ENCODE measurements around the gene SMPD3. TPM values are rescaled to one million over a fixed set of nuclear protein-coding genes. Genes with fewer than 3 reads are reported as not detected.
A peak's percentile ranks its signal among the peaks of the same experiment; 100 is the strongest.

Gene SMPD3
- total and polyA plus RNA-seq, 4 donors = 12.7 to 44.7 (median 29.3) TPM

GRCh38 chr16:68369697-68370580 is 78.4 kb downstream of the SMPD3 start:
- peaks cover 63% of the 10 kb centered on the region for H3K36me3 ChIP-seq (ENCODE audit: control insufficient read depth, insufficient read depth, low read length)

GRCh38 chr16:68369168-68369567 is 79.1 kb downstream of the SMPD3 start:
- Histone ChIP-seq H3K27ac (ENCODE audit: low read depth, low read length) (no peak overlapping the region), H3K4me1 (ENCODE audit: control insufficient read depth, insufficient read depth, low read length) (peaks cover 48% of the 10 kb centered on the region), H3K36me3 (ENCODE audit: control insufficient read depth, insufficient read depth, low read length) (peaks cover 62% of the 10 kb centered on the region), H3K27me3 (ENCODE audit: control insufficient read depth, insufficient read depth, low read length) (no peaks in the 10 kb centered on the region), H3K4me3 (ENCODE audit: low read depth, low read length) (no peak overlapping the region), H3K9me3 (ENCODE audit: control insufficient read depth, insufficient read depth, low read length) (no peaks in the 10 kb centered on the region)
- no CpG with 5 or more reads among the region's 4 CpGs for WGBS (ENCODE audit: insufficient coverage)
- DNase-seq (ENCODE audit: low read depth in 4 of 6, low spot score in 6 of 6) = no peak

More at GRCh38 chr16:68369697-68370580, 78.4 kb downstream of the SMPD3 start:
- DNase-seq (ENCODE audit: low read depth in 4 of 6, low spot score in 6 of 6) = peak in 1 of 6 donors; percentile 62
- no peaks in the 10 kb centered on the region for H3K27me3 ChIP-seq (ENCODE audit: control insufficient read depth, insufficient read depth, low read length)
- 71% methylated on average over 18 of the region's 23 CpGs for WGBS (ENCODE audit: insufficient coverage)
- H3K4me3 ChIP-seq (ENCODE audit: low read depth, low read length) = no peak overlapping the region
- peaks cover 47% of the 10 kb centered on the region for H3K4me1 ChIP-seq (ENCODE audit: control insufficient read depth, insufficient read depth, low read length)
- no peaks in the 10 kb centered on the region for H3K9me3 ChIP-seq (ENCODE audit: control insufficient read depth, insufficient read depth, low read length)
- H3K27ac ChIP-seq (ENCODE audit: low read depth, low read length) = no peak overlapping the region

GRCh38 chr16:68368301-68368888 is 79.9 kb downstream of the SMPD3 start:
- Histone ChIP-seq H3K9me3 (ENCODE audit: control insufficient read depth, insufficient read depth, low read length) (no peaks in the 10 kb centered on the region), H3K27ac (ENCODE audit: low read depth, low read length) (no peak overlapping the region), H3K4me1 (ENCODE audit: control insufficient read depth, insufficient read depth, low read length) (peaks cover 54% of the 10 kb centered on the region), H3K36me3 (ENCODE audit: control insufficient read depth, insufficient read depth, low read length) (peaks cover 65% of the 10 kb centered on the region), H3K4me3 (ENCODE audit: low read depth, low read length) (no peak overlapping the region), H3K27me3 (ENCODE audit: control insufficient read depth, insufficient read depth, low read length) (no peaks in the 10 kb centered on the region)
- 75% methylated on average over 12 of the region's 12 CpGs for WGBS (ENCODE audit: insufficient coverage)
- no peak for DNase-seq (ENCODE audit: low read depth in 4 of 6, low spot score in 6 of 6)

GRCh38 chr16:68367891-68368290 is 80.4 kb downstream of the SMPD3 start:
- H3K9me3 ChIP-seq (ENCODE audit: control insufficient read depth, insufficient read depth, low read length) = no peaks in the 10 kb centered on the region
- H3K27ac ChIP-seq (ENCODE audit: low read depth, low read length) = no peak overlapping the region
- H3K4me1 ChIP-seq (ENCODE audit: control insufficient read depth, insufficient read depth, low read length) = peaks cover 59% of the 10 kb centered on the region
- H3K27me3 ChIP-seq (ENCODE audit: control insufficient read depth, insufficient read depth, low read length) = no peaks in the 10 kb centered on the region
- peaks cover 70% of the 10 kb centered on the region for H3K36me3 ChIP-seq (ENCODE audit: control insufficient read depth, insufficient read depth, low read length)
- H3K4me3 ChIP-seq (ENCODE audit: low read depth, low read length) = no peak overlapping the region
- 88% methylated on average over 13 of the region's 14 CpGs for WGBS (ENCODE audit: insufficient coverage)
- DNase-seq (ENCODE audit: low read depth in 4 of 6, low spot score in 6 of 6) = no peak

- no peak overlapping the region for H3K27ac ChIP-seq (ENCODE audit: low read depth, low read length)
- H3K4me1 ChIP-seq (ENCODE audit: control insufficient read depth, insufficient read depth, low read length) = peaks cover 61% of the 10 kb centered on the region
- no peaks in the 10 kb centered on the region for H3K27me3 ChIP-seq (ENCODE audit: control insufficient read depth, insufficient read depth, low read length)
- no peaks in the 10 kb centered on the region for H3K9me3 ChIP-seq (ENCODE audit: control insufficient read depth, insufficient read depth, low read length)
- DNase-seq (ENCODE audit: low read depth in 4 of 6, low spot score in 6 of 6) = peak in 1 of 6 donors; percentile 11
- H3K4me3 ChIP-seq (ENCODE audit: low read depth, low read length) = no peak overlapping the region
- WGBS (ENCODE audit: insufficient coverage) = 80% methylated on average over 17 of the region's 20 CpGs
- H3K36me3 ChIP-seq (ENCODE audit: control insufficient read depth, insufficient read depth, low read length) = peaks cover 71% of the 10 kb centered on the region
Observed at GRCh38 chr16:68367440-68367839, 80.9 kb downstream of the SMPD3 start.

- peaks cover 72% of the 10 kb centered on the region for H3K36me3 ChIP-seq (ENCODE audit: control insufficient read depth, insufficient read depth, low read length)
- H3K27me3 ChIP-seq (ENCODE audit: control insufficient read depth, insufficient read depth, low read length) = no peaks in the 10 kb centered on the region
- H3K4me3 ChIP-seq (ENCODE audit: low read depth, low read length) = no peak overlapping the region
- H3K27ac ChIP-seq (ENCODE audit: low read depth, low read length) = no peak overlapping the region
- 26% methylated on average over 13 of the region's 13 CpGs for WGBS (ENCODE audit: insufficient coverage)
- H3K4me1 ChIP-seq (ENCODE audit: control insufficient read depth, insufficient read depth, low read length) = peaks cover 66% of the 10 kb centered on the region
- no peaks in the 10 kb centered on the region for H3K9me3 ChIP-seq (ENCODE audit: control insufficient read depth, insufficient read depth, low read length)
- DNase-seq (ENCODE audit: low read depth in 4 of 6, low spot score in 6 of 6) = peak in 3 of 6 donors; percentile 47 to 85 (median 65)
Observed at GRCh38 chr16:68367030-68367429, 81.3 kb downstream of the SMPD3 start.

- H3K9me3 ChIP-seq (ENCODE audit: control insufficient read depth, insufficient read depth, low read length) = no peaks in the 10 kb centered on the region
- H3K4me3 ChIP-seq (ENCODE audit: low read depth, low read length) = no peak overlapping the region
- WGBS (ENCODE audit: insufficient coverage) = 76% methylated on average over 8 of the region's 8 CpGs
- no peak for DNase-seq (ENCODE audit: low read depth in 4 of 6, low spot score in 6 of 6)
- no peak overlapping the region for H3K27ac ChIP-seq (ENCODE audit: low read depth, low read length)
- H3K27me3 ChIP-seq (ENCODE audit: control insufficient read depth, insufficient read depth, low read length) = no peaks in the 10 kb centered on the region
- peaks cover 75% of the 10 kb centered on the region for H3K4me1 ChIP-seq (ENCODE audit: control insufficient read depth, insufficient read depth, low read length)
- H3K36me3 ChIP-seq (ENCODE audit: control insufficient read depth, insufficient read depth, low read length) = peaks cover 72% of the 10 kb centered on the region
Observed at GRCh38 chr16:68366062-68366461, 82.2 kb downstream of the SMPD3 start.

GRCh38 chr16:68365167-68365817 is 83.0 kb downstream of the SMPD3 start:
- H3K4me3 ChIP-seq (ENCODE audit: low read depth, low read length) = no peak overlapping the region
- DNase-seq (ENCODE audit: low read depth in 4 of 6, low spot score in 6 of 6) = no peak
- peaks cover 78% of the 10 kb centered on the region for H3K4me1 ChIP-seq (ENCODE audit: control insufficient read depth, insufficient read depth, low read length)
- H3K27ac ChIP-seq (ENCODE audit: low read depth, low read length) = no peak overlapping the region
- H3K36me3 ChIP-seq (ENCODE audit: control insufficient read depth, insufficient read depth, low read length) = peaks cover 73% of the 10 kb centered on the region
- no peaks in the 10 kb centered on the region for H3K9me3 ChIP-seq (ENCODE audit: control insufficient read depth, insufficient read depth, low read length)
- 66% methylated on average over 17 of the region's 18 CpGs for WGBS (ENCODE audit: insufficient coverage)
- H3K27me3 ChIP-seq (ENCODE audit: control insufficient read depth, insufficient read depth, low read length) = no peaks in the 10 kb centered on the region

- 61% methylated on average over 13 of the region's 14 CpGs for WGBS (ENCODE audit: insufficient coverage)
- no peaks in the 10 kb centered on the region for H3K27me3 ChIP-seq (ENCODE audit: control insufficient read depth, insufficient read depth, low read length)
- H3K4me1 ChIP-seq (ENCODE audit: control insufficient read depth, insufficient read depth, low read length) = peaks cover 77% of the 10 kb centered on the region
- no peak overlapping the region for H3K27ac ChIP-seq (ENCODE audit: low read depth, low read length)
- no peak overlapping the region for H3K4me3 ChIP-seq (ENCODE audit: low read depth, low read length)
- peaks cover 75% of the 10 kb centered on the region for H3K36me3 ChIP-seq (ENCODE audit: control insufficient read depth, insufficient read depth, low read length)
- H3K9me3 ChIP-seq (ENCODE audit: control insufficient read depth, insufficient read depth, low read length) = no peaks in the 10 kb centered on the region
- no peak for DNase-seq (ENCODE audit: low read depth in 4 of 6, low spot score in 6 of 6)
Observed at GRCh38 chr16:68364561-68364998, 83.7 kb downstream of the SMPD3 start.
